ENCODE measurements around the gene VPS52.
"Not testable (repeated sequence)": the region's sequence is repeated elsewhere in the genome, so short reads cannot be mapped to it uniquely, and the experiment has no call there.

The VPS52 gene

DNA sequence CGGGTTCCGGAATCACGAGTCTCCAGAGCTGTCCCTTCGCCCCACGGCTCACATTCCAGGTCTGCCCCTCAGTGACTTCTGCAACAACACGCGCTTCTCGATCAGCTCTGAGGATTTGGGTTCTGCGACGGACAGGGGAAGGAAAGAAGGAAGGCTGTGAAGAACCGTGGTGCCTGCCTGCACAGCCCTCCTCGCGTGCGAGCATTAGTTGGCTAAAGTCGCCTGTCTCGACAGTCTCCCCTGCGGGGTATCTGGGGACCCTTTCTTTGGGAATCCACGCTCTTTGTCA lies 23.1 kb downstream of the VPS52 start:
- peaks cover 10% of the 10 kb centered on the region for H3K4me1 ChIP-seq (ENCODE audit: control insufficient read depth, insufficient read depth, low read length, poor library complexity, severe bottlenecking)
- peaks cover 13% of the 10 kb centered on the region for H3K36me3 ChIP-seq (ENCODE audit: control insufficient read depth, insufficient read depth, low read length)
- H3K27ac ChIP-seq (ENCODE audit: low read depth, low read length, severe bottlenecking): peak overlapping the region; percentile 57
- peak overlapping the region; percentile 48 for H3K4me3 ChIP-seq (ENCODE audit: extremely low read depth, insufficient read depth, low read length, poor library complexity, severe bottlenecking)
- 7 to 16% methylated on average over 13 to 17 of the region's 18 CpGs for WGBS, 2 experiments (ENCODE audit: insufficient coverage in 2 of 2)
- no peaks in the 10 kb centered on the region for H3K9me3 ChIP-seq (ENCODE audit: control insufficient read depth, low read length)

DNA sequence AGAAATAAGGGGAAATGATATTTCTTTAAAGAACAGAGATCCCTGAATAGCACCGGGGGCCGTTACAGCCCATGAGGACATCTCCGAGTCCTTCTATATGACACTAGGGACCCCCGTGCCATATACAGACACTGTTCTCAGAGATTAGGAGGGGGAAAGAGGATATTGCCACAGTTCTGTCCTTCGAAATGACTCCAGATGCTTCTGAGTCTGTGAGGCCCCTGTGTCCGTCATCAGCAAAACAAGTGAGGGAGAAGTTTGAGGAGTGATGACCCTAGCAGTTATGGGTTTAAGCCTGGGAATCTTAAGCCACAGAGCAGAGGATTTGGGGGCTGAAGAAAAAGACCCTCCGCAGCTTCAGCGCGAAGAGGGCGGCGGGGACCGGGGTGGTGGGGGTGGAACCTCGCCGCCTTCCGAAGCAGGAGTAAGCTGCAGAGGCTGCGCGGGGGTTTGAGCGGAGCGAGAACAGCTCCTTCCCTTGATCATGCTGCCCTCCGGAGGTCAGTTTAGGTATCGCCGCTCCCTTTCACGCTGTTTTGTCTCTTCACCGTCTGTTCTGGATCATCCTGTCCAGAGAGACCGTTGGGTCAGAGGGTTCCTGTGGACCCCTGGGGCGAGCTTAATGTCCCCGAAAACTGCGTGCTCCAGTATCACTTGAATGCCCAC lies 23.6 kb downstream of the VPS52 start:
- Histone ChIP-seq H3K4me3 (ENCODE audit: extremely low read depth, insufficient read depth, low read length, poor library complexity, severe bottlenecking) (peak overlapping the region; percentile 48), H3K4me1 (ENCODE audit: control insufficient read depth, insufficient read depth, low read length, poor library complexity, severe bottlenecking) (peaks cover 10% of the 10 kb centered on the region), H3K9me3 (ENCODE audit: control insufficient read depth, low read length) (no peaks in the 10 kb centered on the region), H3K27ac (ENCODE audit: low read depth, low read length, severe bottlenecking) (peak overlapping the region; percentile 57), H3K36me3 (ENCODE audit: control insufficient read depth, insufficient read depth, low read length) (peaks cover 13% of the 10 kb centered on the region)
- 9 to 12% methylated on average over 20 to 28 of the region's 28 CpGs for WGBS, 2 experiments (ENCODE audit: insufficient coverage in 2 of 2)

DNA sequence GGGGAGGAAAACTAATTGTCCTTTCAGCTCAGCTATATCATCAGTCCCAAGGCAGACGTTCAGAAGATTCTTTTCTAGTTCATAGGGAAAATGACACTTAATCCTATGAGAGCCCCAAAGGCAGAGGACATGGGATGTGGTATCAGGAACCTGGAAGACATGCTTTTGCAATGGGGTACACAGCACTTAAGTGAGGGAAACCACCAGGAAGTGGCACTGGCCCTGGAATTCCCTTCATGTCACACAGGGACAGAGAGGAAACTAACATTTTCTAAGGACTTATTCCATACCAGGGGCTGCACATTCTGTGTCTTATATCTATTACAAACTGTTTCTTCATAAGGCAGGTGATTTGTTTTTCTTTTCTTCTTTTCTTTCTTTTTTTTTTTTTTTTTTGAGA lies 28.2 kb downstream of the VPS52 start:
- Histone ChIP-seq H3K9me3 (ENCODE audit: control insufficient read depth, low read length) (no peaks in the 10 kb centered on the region), H3K27ac (ENCODE audit: low read depth, low read length, severe bottlenecking) (no peak overlapping the region), H3K4me1 (ENCODE audit: control insufficient read depth, insufficient read depth, low read length, poor library complexity, severe bottlenecking) (no peaks in the 10 kb centered on the region), H3K4me3 (ENCODE audit: extremely low read depth, insufficient read depth, low read length, poor library complexity, severe bottlenecking) (no peak overlapping the region), H3K36me3 (ENCODE audit: control insufficient read depth, insufficient read depth, low read length) (no peaks in the 10 kb centered on the region)
- WGBS, 2 experiments (ENCODE audit: insufficient coverage in 2 of 2): 67% methylated on average over 1 of the region's 1 CpG; no CpG with 5 or more reads in 1 of the 2 experiments

DNA sequence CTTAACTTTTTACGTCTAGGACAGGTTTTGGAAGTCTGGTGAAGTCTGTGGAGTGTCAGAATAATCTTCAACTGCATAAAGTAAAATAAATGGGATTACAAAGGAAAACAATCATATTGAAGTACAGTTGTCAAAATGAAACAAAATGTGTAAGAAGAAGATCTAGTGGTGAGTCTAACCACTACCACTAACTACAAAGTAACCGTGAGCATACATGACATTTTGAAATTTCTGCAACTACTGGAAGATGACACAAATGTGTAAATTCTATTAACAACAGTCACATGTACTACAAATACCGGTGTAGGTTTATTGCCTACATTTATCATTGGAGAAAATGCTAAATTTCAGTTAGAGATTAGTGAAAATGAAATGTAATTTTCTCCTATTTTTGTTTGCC lies 29.7 kb downstream of the VPS52 start:
- Histone ChIP-seq H3K4me1 (ENCODE audit: control insufficient read depth, insufficient read depth, low read length, poor library complexity, severe bottlenecking) (no peaks in the 10 kb centered on the region), H3K4me3 (ENCODE audit: extremely low read depth, insufficient read depth, low read length, poor library complexity, severe bottlenecking) (no peak overlapping the region), H3K9me3 (ENCODE audit: control insufficient read depth, low read length) (no peaks in the 10 kb centered on the region), H3K27ac (ENCODE audit: low read depth, low read length, severe bottlenecking) (no peak overlapping the region), H3K36me3 (ENCODE audit: control insufficient read depth, insufficient read depth, low read length) (no peaks in the 10 kb centered on the region)
- no CpG with 5 or more reads among the region's 3 CpGs for WGBS, 2 experiments (ENCODE audit: insufficient coverage in 2 of 2)

DNA sequence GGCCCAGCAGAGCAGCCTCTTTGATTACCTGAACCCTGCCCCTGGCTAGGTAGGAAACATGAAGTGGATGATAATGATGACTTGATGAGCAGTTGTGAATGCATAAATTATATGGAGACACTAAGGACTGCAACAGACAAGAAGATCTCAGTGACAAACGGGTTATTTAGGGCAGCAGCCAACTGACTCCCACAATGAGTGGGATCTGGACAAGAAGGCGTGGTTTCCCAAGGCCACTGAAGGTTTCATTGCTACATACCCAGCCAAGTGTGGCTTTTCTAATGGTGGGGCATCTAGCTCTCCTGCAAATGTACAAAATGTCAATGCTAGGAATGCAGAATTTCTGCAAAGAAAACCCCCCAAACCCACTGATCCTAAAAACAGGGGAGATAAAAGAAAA lies 33.9 kb downstream of the VPS52 start:
- no peak overlapping the region for H3K27ac ChIP-seq (ENCODE audit: low read depth, low read length, severe bottlenecking)
- 100% methylated on average over 2 of the region's 2 CpGs for WGBS, 2 experiments (ENCODE audit: insufficient coverage in 2 of 2)

DNA sequence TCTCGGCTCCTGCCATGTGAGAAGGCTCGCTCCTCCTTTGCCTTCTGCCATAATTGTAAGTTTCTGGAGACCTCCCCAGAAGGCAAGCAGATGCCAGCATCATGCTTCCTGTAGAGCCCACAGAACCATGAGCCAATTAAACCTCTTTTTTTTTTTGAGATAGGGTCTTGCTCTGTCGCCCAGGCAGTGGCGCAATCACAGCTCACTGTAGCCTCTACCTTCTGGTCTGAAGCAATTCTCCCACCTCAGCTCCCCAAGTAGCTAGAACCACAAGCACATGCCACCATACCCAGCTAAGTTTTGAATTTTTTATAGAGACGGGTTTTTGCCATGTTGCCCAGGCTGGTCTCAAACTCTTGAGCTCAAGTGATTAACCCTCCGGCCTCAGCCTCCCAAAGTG lies 34.8 kb downstream of the VPS52 start:
- Histone ChIP-seq H3K4me1 (ENCODE audit: control insufficient read depth, insufficient read depth, low read length, poor library complexity, severe bottlenecking) (peaks cover 8% of the 10 kb centered on the region), H3K27ac (ENCODE audit: low read depth, low read length, severe bottlenecking) (no peak overlapping the region), H3K9me3 (ENCODE audit: control insufficient read depth, low read length) (no peaks in the 10 kb centered on the region), H3K36me3 (ENCODE audit: control insufficient read depth, insufficient read depth, low read length) (no peaks in the 10 kb centered on the region), H3K4me3 (ENCODE audit: extremely low read depth, insufficient read depth, low read length, poor library complexity, severe bottlenecking) (no peak overlapping the region)
- WGBS, 2 experiments (ENCODE audit: insufficient coverage in 2 of 2): 89 to 92% methylated on average over 6 of the region's 6 CpGs

More for the DNA sequence above, 33.9 kb downstream of the VPS52 start:
- H3K4me1 ChIP-seq (ENCODE audit: control insufficient read depth, insufficient read depth, low read length, poor library complexity, severe bottlenecking): peaks cover 8% of the 10 kb centered on the region
- H3K36me3 ChIP-seq (ENCODE audit: control insufficient read depth, insufficient read depth, low read length): no peaks in the 10 kb centered on the region
- no peak overlapping the region for H3K4me3 ChIP-seq (ENCODE audit: extremely low read depth, insufficient read depth, low read length, poor library complexity, severe bottlenecking)
- H3K9me3 ChIP-seq (ENCODE audit: control insufficient read depth, low read length): no peaks in the 10 kb centered on the region

DNA sequence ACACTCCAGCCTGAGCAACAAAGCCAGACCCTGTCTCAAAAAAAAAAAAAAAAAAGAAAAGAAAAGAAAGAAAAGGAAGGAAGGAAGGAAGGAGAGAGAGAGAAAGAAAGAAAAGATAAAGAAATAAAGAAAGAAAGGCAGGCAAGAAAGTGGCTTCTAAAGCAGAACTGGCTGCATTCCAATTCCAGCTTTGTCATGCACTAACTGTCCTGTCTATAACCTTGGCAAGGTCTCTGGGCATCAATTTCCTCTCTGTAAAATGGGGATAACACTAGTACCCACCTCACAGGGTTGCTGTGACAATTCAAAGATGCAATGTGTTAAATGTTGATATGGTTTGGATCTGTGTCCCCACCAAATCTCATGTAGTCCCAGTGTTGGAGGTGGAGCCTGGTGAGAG lies 35.3 kb downstream of the VPS52 start:
- H3K27ac ChIP-seq (ENCODE audit: low read depth, low read length, severe bottlenecking): no peak overlapping the region
- H3K36me3 ChIP-seq (ENCODE audit: control insufficient read depth, insufficient read depth, low read length): no peaks in the 10 kb centered on the region
- peaks cover 8% of the 10 kb centered on the region for H3K4me1 ChIP-seq (ENCODE audit: control insufficient read depth, insufficient read depth, low read length, poor library complexity, severe bottlenecking)
- H3K9me3 ChIP-seq (ENCODE audit: control insufficient read depth, low read length): no peaks in the 10 kb centered on the region
- H3K4me3 ChIP-seq (ENCODE audit: extremely low read depth, insufficient read depth, low read length, poor library complexity, severe bottlenecking): no peak overlapping the region

DNA sequence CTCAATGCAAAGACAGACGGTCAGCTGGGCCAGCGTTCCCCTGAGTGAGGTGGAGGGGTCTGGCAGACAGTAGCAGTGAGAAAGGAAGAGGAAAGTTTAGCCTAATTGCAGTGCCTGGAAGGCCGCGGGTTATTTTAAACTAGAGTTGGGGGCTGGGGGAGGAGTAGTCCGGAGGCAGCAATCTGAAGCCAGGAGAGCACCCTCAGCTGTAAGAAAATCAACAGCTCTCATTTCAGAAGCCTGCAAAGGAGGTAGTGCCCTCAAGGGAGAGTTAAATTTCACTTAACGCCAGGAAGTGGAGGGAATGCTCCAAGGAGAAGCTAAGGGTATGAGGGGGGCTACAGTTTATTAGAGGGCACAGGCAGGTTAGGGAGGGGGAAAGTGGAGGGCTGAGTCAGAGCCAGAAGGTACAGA lies 36.4 kb downstream of the VPS52 start:
- Histone ChIP-seq H3K9me3 (ENCODE audit: control insufficient read depth, low read length) (no peaks in the 10 kb centered on the region), H3K4me1 (ENCODE audit: control insufficient read depth, insufficient read depth, low read length, poor library complexity, severe bottlenecking) (peaks cover 8% of the 10 kb centered on the region), H3K4me3 (ENCODE audit: extremely low read depth, insufficient read depth, low read length, poor library complexity, severe bottlenecking) (no peak overlapping the region), H3K36me3 (ENCODE audit: control insufficient read depth, insufficient read depth, low read length) (no peaks in the 10 kb centered on the region), H3K27ac (ENCODE audit: low read depth, low read length, severe bottlenecking) (peak overlapping the region; percentile 29)
- 17 to 26% methylated on average over 6 of the region's 6 CpGs for WGBS, 2 experiments (ENCODE audit: insufficient coverage in 2 of 2)

DNA sequence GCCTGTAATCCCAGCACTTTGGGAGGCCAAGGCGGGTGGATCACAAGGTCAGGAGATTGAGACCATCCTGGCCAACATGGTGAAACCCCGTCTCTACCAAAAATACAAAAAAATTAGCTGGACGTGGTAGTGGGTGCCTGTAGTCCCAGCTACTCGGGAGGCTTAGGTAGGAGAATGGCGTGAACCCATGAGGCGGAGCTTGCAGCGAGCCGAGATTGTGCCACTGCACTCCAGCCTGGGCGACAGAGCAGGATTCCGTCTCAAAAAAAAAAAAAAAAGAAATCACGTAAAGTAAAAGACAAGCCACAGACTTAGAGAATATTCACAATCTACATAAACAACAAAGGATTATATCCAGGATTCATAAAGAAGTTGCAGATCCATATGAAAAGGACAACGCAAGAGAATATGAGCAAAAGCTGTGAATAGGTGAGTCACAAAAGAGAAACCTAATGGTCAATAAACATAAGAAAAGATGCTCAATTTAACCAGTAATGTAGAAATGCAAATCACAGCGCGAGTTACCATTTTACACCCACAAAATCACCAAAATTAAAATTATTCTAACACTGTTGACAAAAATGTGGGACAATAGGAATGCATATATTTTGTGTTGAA lies 45.1 kb downstream of the VPS52 start:
- H3K36me3 ChIP-seq (ENCODE audit: control insufficient read depth, insufficient read depth, low read length); H3K4me3 ChIP-seq (ENCODE audit: extremely low read depth, insufficient read depth, low read length, poor library complexity, severe bottlenecking); H3K4me1 ChIP-seq (ENCODE audit: control insufficient read depth, insufficient read depth, low read length, poor library complexity, severe bottlenecking); H3K9me3 ChIP-seq (ENCODE audit: control insufficient read depth, low read length); H3K27ac ChIP-seq (ENCODE audit: low read depth, low read length, severe bottlenecking): not testable (repeated sequence)
- 36 to 46% methylated on average over 4 to 7 of the region's 14 CpGs for WGBS, 2 experiments (ENCODE audit: insufficient coverage in 2 of 2)

DNA sequence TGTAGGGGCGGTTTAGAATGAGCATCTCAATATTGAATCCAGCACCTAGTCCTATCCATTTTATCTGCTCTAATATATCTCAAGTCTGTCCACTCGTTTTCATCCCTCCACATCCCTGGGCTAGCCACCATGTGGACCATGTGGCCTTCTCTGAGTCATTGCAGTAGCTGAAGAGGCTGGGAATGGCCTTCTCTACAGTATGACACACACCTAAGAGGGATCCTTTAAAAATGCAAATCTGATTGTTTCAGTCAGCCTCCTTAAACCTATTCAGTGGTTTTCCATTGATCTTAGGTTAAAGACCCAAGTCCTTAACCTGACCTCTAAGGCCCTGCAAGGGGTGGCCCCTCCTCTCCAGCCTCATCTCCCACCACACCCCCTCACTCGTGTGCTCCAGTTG lies 54.0 kb downstream of the VPS52 start:
- WGBS, 2 experiments (ENCODE audit: insufficient coverage in 2 of 2): 37 to 45% methylated on average over 3 of the region's 3 CpGs
- H3K4me3 ChIP-seq (ENCODE audit: extremely low read depth, insufficient read depth, low read length, poor library complexity, severe bottlenecking): no peak overlapping the region

DNA sequence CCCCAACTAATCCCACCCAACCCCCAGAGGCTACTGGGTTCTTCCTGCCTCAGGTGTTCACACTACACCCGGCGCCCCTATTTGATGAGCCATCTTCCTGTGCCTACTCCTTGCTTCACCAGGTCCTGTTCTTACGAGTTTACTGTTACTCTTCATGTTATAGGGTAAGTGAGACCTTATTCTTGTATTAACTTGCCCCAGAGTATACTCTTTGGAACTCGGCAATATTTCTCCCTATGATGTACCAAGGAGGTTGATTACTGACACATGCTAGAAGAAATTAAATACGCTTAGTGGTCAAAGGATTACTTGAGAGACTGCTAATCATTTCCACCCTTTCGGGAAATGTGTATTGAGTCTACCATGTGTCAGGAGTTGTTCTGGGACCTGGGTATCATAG lies 54.4 kb downstream of the VPS52 start:
- 70 to 80% methylated on average over 1 to 2 of the region's 6 CpGs for WGBS, 2 experiments (ENCODE audit: insufficient coverage in 2 of 2)

More for the DNA sequence above, 54.0 kb downstream of the VPS52 start:
- Histone ChIP-seq H3K4me1 (ENCODE audit: control insufficient read depth, insufficient read depth, low read length, poor library complexity, severe bottlenecking) (peaks cover 9% of the 10 kb centered on the region), H3K27ac (ENCODE audit: low read depth, low read length, severe bottlenecking) (no peak overlapping the region), H3K36me3 (ENCODE audit: control insufficient read depth, insufficient read depth, low read length) (no peaks in the 10 kb centered on the region), H3K9me3 (ENCODE audit: control insufficient read depth, low read length) (no peaks in the 10 kb centered on the region)

More for the DNA sequence above, 54.4 kb downstream of the VPS52 start:
- no peak overlapping the region for H3K4me3 ChIP-seq (ENCODE audit: extremely low read depth, insufficient read depth, low read length, poor library complexity, severe bottlenecking)
- no peak overlapping the region for H3K27ac ChIP-seq (ENCODE audit: low read depth, low read length, severe bottlenecking)
- peaks cover 2% of the 10 kb centered on the region for H3K36me3 ChIP-seq (ENCODE audit: control insufficient read depth, insufficient read depth, low read length)
- peaks cover 14% of the 10 kb centered on the region for H3K4me1 ChIP-seq (ENCODE audit: control insufficient read depth, insufficient read depth, low read length, poor library complexity, severe bottlenecking)
- no peaks in the 10 kb centered on the region for H3K9me3 ChIP-seq (ENCODE audit: control insufficient read depth, low read length)
